ENCODE data around the gene KDM4B. TPM values are rescaled to one million over a fixed set of nuclear protein-coding genes. Genes with fewer than 3 reads are reported as not detected.
A peak's percentile ranks its signal among the peaks of the same experiment; 100 is the strongest.

Gene KDM4B
- total RNA-seq, 1 experiment from 2014 or later, result 43.7 TPM

- Histone ChIP-seq H3K79me1 (ENCODE audit: insufficient read depth, low read depth, low read length, poor library complexity, severe bottlenecking) (no peaks in the 10 kb centered on the region), H2BK120ac (ENCODE audit: low read depth, low read length, poor library complexity, severe bottlenecking) (no peak overlapping the region), H3K4me2 (ENCODE audit: insufficient read depth, insufficient read length, low read length) (no peak overlapping the region), H4K20me1 (ENCODE audit: control insufficient read depth, insufficient read depth, insufficient read length) (no peaks in the 10 kb centered on the region), H3K18ac (ENCODE audit: insufficient read length, low read depth, low read length) (no peak overlapping the region), H3K23me2 (ENCODE audit: insufficient read length, low read depth, low read length, poor library complexity, severe bottlenecking) (no peaks in the 10 kb centered on the region), H2BK12ac (ENCODE audit: insufficient read length, low read depth, low read length) (no peak overlapping the region), H3K4me1 (ENCODE audit: insufficient read depth, low read length) (peaks cover 2% of the 10 kb centered on the region; the same call in 1 of the 2 replicates), H4K5ac (ENCODE audit: insufficient read length, low read depth, low read length) (no peak overlapping the region), H2AFZ (ENCODE audit: low read length) (no peak overlapping the region), H2BK20ac (ENCODE audit: low read depth, low read length, poor library complexity, severe bottlenecking) (no peak overlapping the region), H4K8ac (replicated peaks; ENCODE audit: insufficient read length, low read depth, low read length) (no peak overlapping the region), H3K9me3 (ENCODE audit: control insufficient read depth, low read depth, low read length) (no peaks in the 10 kb centered on the region), H3K4ac (ENCODE audit: low read depth, low read length) (no peak overlapping the region), H2AK5ac (ENCODE audit: insufficient read length, low read length) (no peak overlapping the region), H2BK15ac (ENCODE audit: low read depth, low read length) (no peak overlapping the region), H3K79me2 (ENCODE audit: insufficient read depth, low read length) (no peaks in the 10 kb centered on the region), H2BK5ac (ENCODE audit: insufficient read length, low read length) (no peak overlapping the region), H3K56ac (ENCODE audit: insufficient read length, low read depth, low read length) (no peak overlapping the region), H3T11ph (ENCODE audit: low read length) (no peak overlapping the region), H3K23ac (ENCODE audit: insufficient read length, low read depth, low read length) (no peak overlapping the region), H3K27ac (ENCODE audit: insufficient read length, low read depth, low read length) (no peak overlapping the region), H3K14ac (ENCODE audit: insufficient read depth, low read length) (no peak overlapping the region), H4K91ac (ENCODE audit: insufficient read length, low read depth, low read length) (no peak overlapping the region), H3K27me3 (ENCODE audit: insufficient read depth, low read length) (no peaks in the 10 kb centered on the region), H3K9ac (ENCODE audit: extremely low read depth, insufficient read length, low read length) (no peak overlapping the region)
- DNase-seq, result no peak
- TF ChIP-seq CTCF (conservative IDR thresholded peaks at IDR 0.05), result peak; percentile 30; the same call in 2 of the 3 replicates
- Mint-ChIP-seq H3K27me3 (ENCODE audit: low read depth) (no peaks in the 10 kb centered on the region; the same call in 1 of the 2 replicates), H3K36me3 (ENCODE audit: insufficient read depth in 1 of 3, low read depth in 3 of 3) (peaks cover 0 to 23% (median 18%) of the 10 kb centered on the region in 3 experiments; a peak in 5 of 7 replicates), H3K27ac (no peak overlapping the region; a peak in 1 of 7 replicates), H3K9me3 (no peaks in the 10 kb centered on the region), H3K4me1 (peaks cover 28 to 62% of the 10 kb centered on the region in 2 experiments), H3K4me3 (no peak overlapping the region; a peak in 1 of 5 replicates)
- no CpG with 5 or more reads among the region's 21 CpGs for WGBS (ENCODE audit: extremely low coverage, insufficient read length, low lambda C conversion rate)
Observed at GRCh38 chr19:5131031-5131505, 162.2 kb downstream of the KDM4B start.
